ENCODE data around the gene SGIP1.

Gene SGIP1

DNA sequence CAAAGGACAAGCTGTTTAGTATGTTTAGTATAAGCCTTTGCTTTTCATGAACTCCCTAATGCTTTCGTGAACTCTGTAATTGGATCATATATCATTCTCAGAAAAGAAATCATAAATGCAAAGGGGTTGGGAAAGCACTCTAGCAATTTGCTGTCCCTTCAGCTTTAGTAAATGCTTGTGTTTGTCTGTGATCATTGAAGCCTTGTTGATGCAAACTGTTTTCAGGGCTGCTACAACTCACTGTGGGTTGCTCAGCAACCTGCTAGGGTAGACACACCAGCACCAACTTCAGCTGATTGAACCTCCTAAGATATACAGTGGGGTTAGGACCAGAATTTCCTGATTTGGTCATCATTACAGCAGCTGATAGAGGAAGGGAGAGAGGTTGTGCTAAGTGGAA lies 95.0 kb downstream of the SGIP1 start:
- H3K4me3 ChIP-seq (ENCODE audit: low read depth, low read length), result no peak overlapping the region
- TF ChIP-seq CTCF (IDR thresholded peaks at IDR 0.05; ENCODE audit: low read depth, low read length, missing control alignments), result no peak
- DNase-seq (ENCODE audit: low read depth), result no peak

- no peak overlapping the region for H3K4me3 ChIP-seq (ENCODE audit: low read depth, low read length)
- no peak for DNase-seq (ENCODE audit: low read depth)
- TF ChIP-seq CTCF (IDR thresholded peaks at IDR 0.05; ENCODE audit: low read depth, low read length, missing control alignments), result no peak
Measured at GRCh38 chr1:66633159-66633558, 99.2 kb downstream of the SGIP1 start.

DNA sequence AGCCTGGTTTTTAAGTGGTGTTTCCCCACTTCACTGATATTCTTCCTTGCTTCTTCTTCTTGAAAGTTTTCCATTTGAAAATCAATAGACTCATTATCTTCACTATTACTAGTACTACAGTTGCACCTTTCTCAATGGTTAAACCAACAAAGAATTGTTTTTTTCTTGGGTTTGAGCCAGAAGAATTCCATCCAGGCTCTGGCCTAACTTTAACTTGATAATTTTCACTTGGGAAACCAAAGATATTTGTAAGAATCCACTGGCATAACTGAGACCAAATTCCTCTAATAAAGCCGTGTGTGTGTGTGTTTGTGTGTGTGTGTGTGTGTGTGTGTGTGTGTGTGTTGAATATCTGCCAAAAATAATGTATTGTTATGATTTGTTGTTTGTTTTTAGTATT lies 103.2 kb downstream of the SGIP1 start:
- H3K4me3 ChIP-seq (ENCODE audit: low read depth, low read length), result no peak overlapping the region
- TF ChIP-seq CTCF (IDR thresholded peaks at IDR 0.05; ENCODE audit: low read depth, low read length, missing control alignments), result no peak
- no peak for DNase-seq (ENCODE audit: low read depth)

GRCh38 chr1:66641891-66642473 lies 108.0 kb downstream of the SGIP1 start:
- no peak overlapping the region for H3K4me3 ChIP-seq (ENCODE audit: low read depth, low read length)
- no peak for DNase-seq (ENCODE audit: low read depth)
- TF ChIP-seq CTCF (IDR thresholded peaks at IDR 0.05; ENCODE audit: low read depth, low read length, missing control alignments), result no peak

DNA sequence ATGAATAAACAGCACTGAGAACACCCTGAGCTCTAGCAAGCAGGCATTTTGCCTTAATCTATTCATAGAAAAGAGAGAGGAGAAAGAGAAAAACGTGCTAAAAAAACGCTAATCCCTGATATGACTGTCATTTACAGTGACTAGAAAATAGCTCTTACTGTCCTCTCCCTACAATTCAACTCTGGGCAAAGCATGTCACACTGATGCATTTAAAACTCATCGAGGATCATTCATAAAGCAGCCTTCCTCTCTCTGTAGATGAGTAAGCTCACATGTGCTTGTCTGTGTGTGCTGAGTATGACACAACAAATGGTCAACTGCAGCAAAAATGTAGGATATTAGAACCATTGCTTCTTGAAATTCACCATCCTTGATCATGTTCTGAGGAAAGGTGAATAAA lies 109.0 kb downstream of the SGIP1 start:
- no peak overlapping the region for H3K4me3 ChIP-seq (ENCODE audit: low read depth, low read length)
- TF ChIP-seq CTCF (IDR thresholded peaks at IDR 0.05; ENCODE audit: low read depth, low read length, missing control alignments), result no peak
- DNase-seq (ENCODE audit: low read depth), result no peak

- no peak for DNase-seq (ENCODE audit: low read depth)
- no peak for TF ChIP-seq CTCF (IDR thresholded peaks at IDR 0.05; ENCODE audit: low read depth, low read length, missing control alignments)
- no peak overlapping the region for H3K4me3 ChIP-seq (ENCODE audit: low read depth, low read length)
Measured at GRCh38 chr1:66644331-66644730, 110.4 kb downstream of the SGIP1 start.

- no peak for TF ChIP-seq CTCF (IDR thresholded peaks at IDR 0.05; ENCODE audit: low read depth, low read length, missing control alignments)
- DNase-seq (ENCODE audit: low read depth), result no peak
- no peak overlapping the region for H3K4me3 ChIP-seq (ENCODE audit: low read depth, low read length)
Measured at GRCh38 chr1:66648901-66649595, 115.1 kb downstream of the SGIP1 start.
